Measurements from ENCODE around the gene TEP1.

TEP1 gene

GRCh38 chr14:20334017-20334416 lies 79.3 kb downstream of the TEP1 start:
- no peak for DNase-seq

- DNase-seq = no peak
These were observed 79.8 kb downstream of the TEP1 start for GRCh38 chr14:20333494-20333841.

GRCh38 chr14:20332788-20333493 lies 80.4 kb downstream of the TEP1 start, which contains the start of gene CCNB1IP1:
CCNB1IP1 (minus strand) TSS chr14:20333279; CDS start chr14:20316523, 16,756 bp downstream.
- peak; percentile 51 to 56 for DNase-seq

GRCh38 chr14:20332431-20332787 lies 80.9 kb downstream of the TEP1 start:
- no peak for DNase-seq

GRCh38 chr14:20331053-20331613 lies 82.2 kb downstream of the TEP1 start:
- DNase-seq = no peak

GRCh38 chr14:20329355-20329754 lies 83.9 kb downstream of the TEP1 start:
- DNase-seq = no peak

GRCh38 chr14:20328705-20329104 lies 84.6 kb downstream of the TEP1 start:
- DNase-seq = no peak

GRCh38 chr14:20327005-20327869 lies 86.1 kb downstream of the TEP1 start:
- DNase-seq = peak in 1 of 2 donors; percentile 42

GRCh38 chr14:20317720-20318119 lies 95.6 kb downstream of the TEP1 start:
- DNase-seq = no peak
